ENCODE results near the gene CMSS1.

The CMSS1 gene

GRCh38 chr3:99852851-99853250, 35.2 kb downstream of the CMSS1 start:
- no peak for DNase-seq (ENCODE audit: low read depth in 2 of 2)

GRCh38 chr3:99854756-99855298, 37.2 kb downstream of the CMSS1 start:
- no peak for DNase-seq (ENCODE audit: low read depth in 2 of 2)

- DNase-seq (ENCODE audit: low read depth in 2 of 2) = no peak
Observed at GRCh38 chr3:99855900-99856299, 38.2 kb downstream of the CMSS1 start.

- no peak for DNase-seq (ENCODE audit: low read depth in 2 of 2)
Observed at GRCh38 chr3:99856437-99857220, 39.0 kb downstream of the CMSS1 start.

GRCh38 chr3:99857278-99857677, 39.6 kb downstream of the CMSS1 start:
- DNase-seq (ENCODE audit: low read depth in 2 of 2) = no peak

GRCh38 chr3:99858469-99858868, 40.8 kb downstream of the CMSS1 start:
- no peak for DNase-seq (ENCODE audit: low read depth in 2 of 2)

- DNase-seq (ENCODE audit: low read depth in 2 of 2) = no peak
Observed at GRCh38 chr3:99859825-99860224, 42.2 kb downstream of the CMSS1 start.

- DNase-seq (ENCODE audit: low read depth in 2 of 2) = no peak
Observed at GRCh38 chr3:99861216-99861615, 43.6 kb downstream of the CMSS1 start.

- no peak for DNase-seq (ENCODE audit: low read depth in 2 of 2)
Observed at GRCh38 chr3:99862208-99862607, 44.5 kb downstream of the CMSS1 start.

- DNase-seq (ENCODE audit: low read depth in 2 of 2) = no peak
Observed at GRCh38 chr3:99863002-99863401, 45.3 kb downstream of the CMSS1 start.

GRCh38 chr3:99863588-99863987, 45.9 kb downstream of the CMSS1 start:
- DNase-seq (ENCODE audit: low read depth in 2 of 2) = no peak

- DNase-seq (ENCODE audit: low read depth in 2 of 2) = no peak
Observed at GRCh38 chr3:99864289-99864688, 46.6 kb downstream of the CMSS1 start.

- DNase-seq (ENCODE audit: low read depth in 2 of 2) = no peak
Observed at GRCh38 chr3:99865321-99865720, 47.7 kb downstream of the CMSS1 start.

- DNase-seq (ENCODE audit: low read depth in 2 of 2) = no peak
Observed at GRCh38 chr3:99866261-99866761, 48.6 kb downstream of the CMSS1 start.

- no peak for DNase-seq (ENCODE audit: low read depth in 2 of 2)
Observed at GRCh38 chr3:99867594-99868310, 50.1 kb downstream of the CMSS1 start.

GRCh38 chr3:99868311-99868646, 50.6 kb downstream of the CMSS1 start:
- DNase-seq (ENCODE audit: low read depth in 2 of 2) = no peak

GRCh38 chr3:99869621-99870020, 52.0 kb downstream of the CMSS1 start:
- DNase-seq (ENCODE audit: low read depth in 2 of 2) = no peak

GRCh38 chr3:99870712-99871111, 53.0 kb downstream of the CMSS1 start:
- DNase-seq (ENCODE audit: low read depth in 2 of 2) = no peak

- DNase-seq (ENCODE audit: low read depth in 2 of 2) = no peak
Observed at GRCh38 chr3:99871231-99872045, 53.8 kb downstream of the CMSS1 start.

- DNase-seq (ENCODE audit: low read depth in 2 of 2) = no peak
Observed at GRCh38 chr3:99872923-99873254, 55.2 kb downstream of the CMSS1 start.

GRCh38 chr3:99873269-99874102, 55.8 kb downstream of the CMSS1 start:
- no peak for DNase-seq (ENCODE audit: low read depth in 2 of 2)
